ENCODE results near the gene ZNF18.
"Not testable (repeated sequence)": the region's sequence is repeated elsewhere in the genome, so short reads cannot be mapped to it uniquely, and the experiment has no call there.

GRCh38 chr17:11943086-11943485, 54.2 kb downstream of the ZNF18 start:
- not testable (repeated sequence) for TF ChIP-seq CTCF (conservative IDR thresholded peaks at IDR 0.05; ENCODE audit: low read length); EZH2phosphoT487 (IDR thresholded peaks at IDR 0.05; ENCODE audit: borderline replicate concordance)

Measured in Loucy (cell line).